GM10266 (cell line): Measurements from ENCODE around the gene RPL10.

Experiments
- DNase-seq: peaks from one replicate; pipeline ENCODE4 v3.0.0; 2012; ENCODE audit errors: extremely low spot score
- TF ChIP-seq, protein P1 (sequence below): IDR thresholded peaks from 2 replicates; pipeline ENCODE4 v1.5.1; 2012; ENCODE audit warnings: mild to moderate bottlenecking, low read depth; ENCODE audit not compliant: control insufficient read depth, insufficient read depth; ENCODE audit errors: missing control alignments

RPL10 gene

DNA sequence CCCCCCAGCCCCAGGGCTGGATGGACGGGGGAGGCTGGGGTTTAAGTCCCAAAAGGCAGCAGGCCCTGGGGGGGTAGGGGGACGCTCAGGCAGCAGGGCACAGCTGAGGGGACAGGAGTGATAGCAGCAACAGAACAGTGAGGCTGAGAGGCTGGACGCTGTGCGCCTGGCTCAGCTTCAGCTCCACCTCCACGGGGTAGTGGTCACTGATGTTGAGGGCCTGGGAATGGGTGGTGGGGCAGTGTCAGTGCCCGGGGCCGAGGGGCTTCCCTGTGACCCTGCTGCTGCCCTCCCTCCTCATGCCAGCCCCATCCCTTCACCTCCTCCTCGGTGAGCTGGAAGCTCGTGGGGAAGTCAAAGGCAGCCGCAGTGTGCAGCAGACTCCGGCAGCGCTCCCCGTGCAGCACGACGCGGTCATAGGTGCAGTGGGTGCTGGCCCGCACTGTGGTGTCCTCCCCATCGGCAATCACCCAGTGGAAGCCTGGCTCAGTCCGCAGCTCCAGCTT, 4.5 kb downstream of the RPL10 start:
- TF ChIP-seq, protein P1, sequence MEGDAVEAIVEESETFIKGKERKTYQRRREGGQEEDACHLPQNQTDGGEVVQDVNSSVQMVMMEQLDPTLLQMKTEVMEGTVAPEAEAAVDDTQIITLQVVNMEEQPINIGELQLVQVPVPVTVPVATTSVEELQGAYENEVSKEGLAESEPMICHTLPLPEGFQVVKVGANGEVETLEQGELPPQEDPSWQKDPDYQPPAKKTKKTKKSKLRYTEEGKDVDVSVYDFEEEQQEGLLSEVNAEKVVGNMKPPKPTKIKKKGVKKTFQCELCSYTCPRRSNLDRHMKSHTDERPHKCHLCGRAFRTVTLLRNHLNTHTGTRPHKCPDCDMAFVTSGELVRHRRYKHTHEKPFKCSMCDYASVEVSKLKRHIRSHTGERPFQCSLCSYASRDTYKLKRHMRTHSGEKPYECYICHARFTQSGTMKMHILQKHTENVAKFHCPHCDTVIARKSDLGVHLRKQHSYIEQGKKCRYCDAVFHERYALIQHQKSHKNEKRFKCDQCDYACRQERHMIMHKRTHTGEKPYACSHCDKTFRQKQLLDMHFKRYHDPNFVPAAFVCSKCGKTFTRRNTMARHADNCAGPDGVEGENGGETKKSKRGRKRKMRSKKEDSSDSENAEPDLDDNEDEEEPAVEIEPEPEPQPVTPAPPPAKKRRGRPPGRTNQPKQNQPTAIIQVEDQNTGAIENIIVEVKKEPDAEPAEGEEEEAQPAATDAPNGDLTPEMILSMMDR = no peak

DNA sequence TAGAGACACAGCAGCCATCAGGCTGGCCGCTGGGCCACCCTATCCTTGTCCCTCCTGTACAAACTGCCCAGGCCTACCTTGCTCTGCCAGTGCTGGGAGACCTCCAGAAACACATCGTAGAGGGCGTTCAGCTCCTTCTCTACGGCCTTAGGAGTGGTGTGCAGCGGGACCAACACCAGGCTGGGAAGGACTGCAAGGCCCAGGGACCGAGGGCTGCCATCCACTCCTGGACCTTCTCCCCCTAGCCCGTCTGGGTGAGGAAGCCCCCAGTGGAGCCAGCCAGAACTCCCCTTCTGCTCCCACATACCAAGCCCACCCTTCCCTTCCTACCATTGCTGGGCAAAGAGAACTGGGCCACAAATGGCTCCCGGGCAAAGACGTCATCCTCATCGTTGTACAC, 5.0 kb downstream of the RPL10 start:
- TF ChIP-seq, protein P1 = no peak

More for the DNA sequence above, 4.5 kb downstream of the RPL10 start:
- no peak for DNase-seq

DNA sequence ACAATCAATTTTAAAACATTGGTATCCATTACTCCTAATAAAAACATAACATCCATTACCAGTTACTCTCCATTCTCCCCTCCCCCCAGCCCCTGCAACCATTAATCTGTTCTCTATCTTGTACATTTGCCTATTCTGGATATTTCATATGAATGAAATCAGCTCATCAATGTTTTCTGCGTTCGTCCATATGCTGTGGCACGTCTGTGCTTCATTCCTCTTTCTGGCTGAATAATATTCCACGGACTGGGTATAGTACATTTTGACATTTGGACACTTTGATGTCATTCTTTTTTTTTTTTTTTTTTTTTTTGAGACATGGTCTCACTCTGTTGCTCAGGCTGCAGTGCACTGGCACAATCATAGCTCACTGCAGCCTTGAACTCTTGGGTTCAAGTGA, 5.7 kb downstream of the RPL10 start:
- DNase-seq = no peak
- TF ChIP-seq, protein P1 = no peak

More for the DNA sequence above, 5.0 kb downstream of the RPL10 start:
- DNase-seq = no peak

DNA sequence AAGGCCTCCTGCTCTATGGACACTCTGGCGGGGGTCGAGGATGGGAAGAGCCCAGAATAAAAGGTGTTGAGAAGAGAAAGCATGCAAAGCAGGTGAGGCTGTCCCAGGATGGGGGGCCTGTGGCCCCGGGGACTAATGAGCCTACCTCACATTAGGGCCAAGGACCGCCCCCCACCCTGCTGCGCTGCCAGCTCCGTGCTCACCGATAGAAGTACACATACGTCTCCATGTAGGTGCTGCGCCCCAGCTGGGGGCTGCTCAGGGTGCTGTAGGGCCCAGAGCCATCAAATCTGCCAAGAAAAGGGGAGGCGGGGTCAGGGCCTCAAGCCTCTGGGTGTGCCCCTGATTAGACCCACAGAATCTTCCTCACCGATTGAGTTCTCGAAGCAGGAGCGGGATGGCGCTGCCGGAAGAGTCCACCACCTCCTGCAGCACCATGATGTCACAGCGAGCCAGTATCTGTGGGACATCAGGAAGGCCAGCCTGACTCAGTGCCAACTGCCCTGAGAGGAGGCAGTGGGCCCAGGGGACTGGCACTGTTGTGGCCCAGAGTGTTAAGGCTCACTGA, 6.5 kb downstream of the RPL10 start:
- TF ChIP-seq, protein P1 = no peak
- no peak for DNase-seq

DNA sequence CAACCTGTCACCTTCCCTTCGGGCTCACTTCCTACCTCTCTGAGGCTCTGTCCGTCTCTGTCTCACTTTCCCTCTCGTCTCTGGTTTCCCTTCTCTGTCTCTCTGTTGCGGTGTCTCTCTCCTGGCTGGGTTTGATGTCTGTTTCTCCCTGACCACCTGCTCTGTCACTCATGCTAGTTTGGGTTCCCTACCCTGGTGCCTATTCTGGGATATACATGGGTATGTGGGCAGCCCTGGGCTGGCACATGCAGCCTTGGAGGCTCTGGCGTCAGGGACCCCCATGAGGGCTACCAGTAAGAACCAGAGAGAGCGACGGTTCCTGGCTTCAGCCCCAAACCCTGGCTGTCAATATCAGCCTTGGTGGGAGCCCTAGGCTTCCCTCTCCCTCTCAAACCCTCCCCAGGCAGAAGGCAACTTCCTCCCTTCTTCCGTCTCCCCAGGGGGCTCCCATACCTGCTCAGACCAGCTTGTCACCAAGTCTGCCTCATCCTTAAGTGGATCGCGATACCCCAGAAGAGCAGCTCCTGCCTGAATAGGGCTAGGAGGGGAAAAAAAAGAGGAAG, 10.6 kb downstream of the RPL10 start:
- TF ChIP-seq, protein P1 = no peak
- no peak for DNase-seq

DNA sequence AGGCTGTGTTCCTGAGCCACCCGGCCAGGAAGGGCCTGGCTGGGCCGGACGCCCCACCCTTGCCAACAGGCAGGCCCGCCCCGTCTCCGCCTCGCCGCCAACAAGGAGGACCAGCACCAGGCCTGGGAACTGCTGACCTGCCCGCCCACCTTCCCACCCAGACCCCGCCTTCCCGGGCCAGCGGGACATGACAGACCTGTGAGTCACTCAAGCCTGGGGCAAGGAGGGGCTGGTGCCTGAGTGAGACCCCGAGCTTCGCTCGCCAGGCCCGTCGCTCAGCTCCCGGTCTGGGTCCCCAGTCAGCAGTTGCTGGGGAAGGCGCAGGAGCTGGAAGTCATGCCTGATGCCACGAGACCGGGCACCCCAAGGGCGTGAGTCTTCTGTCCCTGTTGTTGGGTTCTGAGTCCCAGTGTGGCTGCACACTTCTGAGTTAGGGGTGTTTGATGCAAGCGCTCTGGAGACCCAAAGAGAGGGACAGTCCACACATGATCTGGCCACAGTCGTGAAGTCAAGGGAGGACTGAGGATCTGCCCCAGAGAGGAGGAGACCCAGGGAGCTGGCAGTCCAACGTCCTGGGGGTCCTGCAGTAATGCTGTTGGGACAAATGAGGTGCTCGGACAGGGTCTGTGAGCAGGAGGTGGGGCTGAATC, 11.2 kb downstream of the RPL10 start, which contains the start of gene DNASE1L1:
TSS of gene DNASE1L1 (minus strand) at position 33 of the 650 bp plus-strand sequence. CDS start 3,686 bp downstream, outside the sequence.
- TF ChIP-seq, protein P1 = no peak
- DNase-seq = peak; percentile 75

DNA sequence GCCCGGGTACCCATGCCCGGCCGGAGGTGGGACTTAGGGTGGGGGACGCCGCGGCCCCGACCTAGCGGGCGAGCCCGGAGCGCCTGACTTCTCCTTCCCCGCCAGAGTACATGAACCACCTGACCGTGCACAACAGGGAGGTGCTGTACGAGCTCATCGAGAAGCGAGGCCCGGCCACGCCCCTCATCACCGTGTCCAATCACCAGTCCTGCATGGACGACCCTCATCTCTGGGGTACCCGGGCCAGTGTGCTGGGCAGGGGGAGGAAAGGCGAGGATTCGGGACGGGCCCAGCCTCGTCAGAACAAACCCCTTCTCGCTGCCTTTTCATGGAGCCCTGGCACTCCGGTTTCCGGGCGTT, 13.8 kb downstream of the RPL10 start:
- DNase-seq = peak; percentile 65
- TF ChIP-seq, protein P1 = no peak
